Upper lobe of left lung (tissue), 4 donors: ENCODE data around the gene F12.

ENCODE experiments used
- CTCF ChIP-seq, 6 experiments: fragments of 450-650 bp in 4 of 6; fragments of 200-600 bp in 2 of 6; sonication (generic) in 2 of 6; IDR thresholded peaks; one replicate each; pipeline ENCODE4 v1.5.1; 2016 to 2019; ENCODE audit warnings: antibody characterized with exemption in 6 of 6
- POLR2A ChIP-seq, 4 donors: fragments of 450-650 bp; IDR thresholded peaks; one replicate each; pipeline ENCODE4 v1.5.1; 2016 to 2017; ENCODE audit warnings: antibody characterized with exemption in 4 of 4, mild to moderate bottlenecking in 2 of 4
- POLR2AphosphoS5 ChIP-seq, 2 donors: sonication (generic); formaldehyde crosslinking; IDR thresholded peaks; one replicate each; pipeline ENCODE4 v1.5.1; 2017; ENCODE audit warnings: antibody characterized with exemption in 2 of 2

- TF ChIP-seq CTCF (IDR thresholded peaks at IDR 0.05), result no peak
- no peak for TF ChIP-seq POLR2AphosphoS5 (IDR thresholded peaks at IDR 0.05)
- no peak for TF ChIP-seq POLR2A (IDR thresholded peaks at IDR 0.05)
Measured at GRCh38 chr5:177445917-177446199, 36.5 kb upstream of the F12 start.
